ENCODE data around the gene OR52L1. TPM values are rescaled to one million over a fixed set of nuclear protein-coding genes. Genes with fewer than 3 reads are reported as not detected.
A peak's percentile ranks its signal among the peaks of the same experiment; 100 is the strongest.

The OR52L1 gene
- total RNA-seq (2014; rRNA removed; shearing (Covaris generic); ENCODE audit: low replicate concordance), result not detected in 2 replicates

DNA sequence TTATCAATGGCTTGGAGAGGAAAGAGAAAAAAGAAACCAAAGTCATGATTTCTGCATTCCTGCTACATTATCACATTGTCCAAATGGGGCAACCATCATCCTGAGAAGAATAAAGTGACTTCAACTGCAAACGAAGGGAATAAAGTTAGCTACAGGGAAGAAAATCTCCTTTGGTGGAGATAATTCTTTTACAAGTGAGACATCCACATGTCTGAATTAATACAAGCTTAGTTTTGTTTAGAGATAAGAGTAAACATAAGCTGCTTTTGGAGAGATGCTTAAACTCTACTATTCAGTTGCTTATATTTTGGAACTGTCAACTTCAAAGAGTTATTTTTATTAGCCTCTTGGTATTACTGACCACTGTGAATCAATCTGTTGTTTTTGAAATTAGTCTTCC, at the start of gene OR52L1:
Gene OR52L1 (minus strand): TSS at position 101 of the 400 bp plus-strand sequence. CDS start 55 bp downstream, at position 46.
- in situ Hi-C loops (cut with HindIII; ENCODE audit: low pct_unique_long_range_greater_than_20kb, low sequenced_read_pairs), result no loop called here
- DNase-seq (ENCODE audit: low read depth), result no peak

DNA sequence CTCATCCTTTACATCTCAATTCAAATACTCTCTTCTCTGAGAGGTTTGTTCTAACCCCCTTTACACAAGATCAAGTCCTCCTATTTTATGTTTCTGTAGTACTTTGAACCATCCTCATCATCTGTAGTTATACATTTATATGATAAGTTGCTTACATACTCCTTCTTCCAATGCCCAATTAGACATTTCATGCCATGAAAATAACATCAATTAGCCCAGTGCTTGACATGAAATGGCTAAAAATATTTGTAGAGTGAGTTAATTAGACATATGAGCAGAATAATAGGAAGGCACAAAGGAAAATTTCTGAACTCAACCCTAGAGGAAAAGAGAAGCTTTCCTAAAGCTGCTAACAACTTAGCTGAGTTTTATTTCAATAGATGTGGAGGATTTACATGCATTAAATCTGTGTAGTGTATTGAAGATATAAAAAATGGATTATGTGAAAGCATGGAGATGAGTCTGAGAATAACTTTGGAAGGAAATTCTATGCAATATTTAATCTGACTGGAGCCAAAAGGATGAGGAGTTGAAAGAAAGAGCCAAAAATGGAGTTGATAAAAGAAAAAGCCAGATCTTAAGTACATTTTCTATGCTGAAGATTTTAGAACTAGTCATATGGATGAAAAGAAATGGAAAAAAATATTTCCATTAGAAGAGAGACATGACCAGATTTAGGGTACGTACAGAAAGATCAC, 44.1 kb upstream of the OR52L1 start, which contains the start of gene OR56A1:
Gene OR56A1 (minus strand): TSS at position 51 of the 698 bp plus-strand sequence. CDS start 3,066 bp downstream, outside the sequence.
- in situ Hi-C loops (cut with HindIII; ENCODE audit: low pct_unique_long_range_greater_than_20kb, low sequenced_read_pairs), result no loop called here
- DNase-seq (ENCODE audit: low read depth), result no peak

- no peak for DNase-seq (ENCODE audit: low read depth)
- in situ Hi-C loops (cut with HindIII; ENCODE audit: low pct_unique_long_range_greater_than_20kb, low sequenced_read_pairs), result no loop called here
Observed at GRCh38 chr11:6027501-6027900, 40.7 kb upstream of the OR52L1 start.

DNA sequence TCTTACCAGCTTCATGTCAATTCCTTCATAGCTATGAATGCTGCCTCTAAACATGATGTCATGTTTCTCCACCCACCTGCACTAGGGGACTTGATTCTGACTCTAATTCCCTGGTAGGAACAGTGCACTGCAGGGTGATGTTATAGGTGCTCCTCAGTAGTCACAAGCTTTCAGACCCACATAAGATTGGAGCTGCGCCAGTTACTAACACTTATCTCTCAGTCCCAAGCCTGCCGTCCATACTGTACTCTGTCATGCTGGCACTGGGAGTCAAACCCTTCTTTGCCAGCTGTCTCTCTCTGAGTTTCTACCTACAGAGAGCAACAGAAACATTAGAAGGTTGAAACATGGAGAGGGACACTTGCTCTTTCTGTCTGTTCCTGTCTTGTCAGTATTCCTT, 38.3 kb upstream of the OR52L1 start:
- DNase-seq (ENCODE audit: low read depth), result no peak
- in situ Hi-C loops (cut with HindIII; ENCODE audit: low pct_unique_long_range_greater_than_20kb, low sequenced_read_pairs), result no loop called here

- DNase-seq (ENCODE audit: low read depth), result peak; percentile 25
- in situ Hi-C loops (cut with HindIII; ENCODE audit: low pct_unique_long_range_greater_than_20kb, low sequenced_read_pairs), result no loop called here
Observed at GRCh38 chr11:6022956-6023355, 36.2 kb upstream of the OR52L1 start.

DNA sequence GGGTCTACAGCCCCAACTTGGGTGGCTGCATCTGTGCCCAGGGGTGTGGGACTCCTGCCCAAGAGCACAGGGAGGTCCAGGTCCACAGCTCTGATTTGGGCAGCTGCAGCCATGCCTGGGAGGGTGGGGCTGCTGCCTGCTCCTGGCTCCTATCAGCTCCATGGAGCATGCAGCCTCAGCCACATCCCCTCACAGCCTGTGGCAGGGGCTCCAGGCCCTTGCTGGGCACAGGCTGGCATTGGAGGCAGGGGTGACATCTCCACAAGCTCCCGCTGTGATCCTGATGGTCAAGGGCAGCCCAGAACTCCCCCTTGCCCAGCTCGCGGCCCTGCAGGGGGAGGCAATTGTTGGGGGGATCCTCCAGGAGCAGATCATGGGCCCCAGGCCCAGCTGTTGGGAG, 26.3 kb upstream of the OR52L1 start:
- in situ Hi-C loops (cut with HindIII; ENCODE audit: low pct_unique_long_range_greater_than_20kb, low sequenced_read_pairs), result no loop called here
- DNase-seq (ENCODE audit: low read depth), result no peak

DNA sequence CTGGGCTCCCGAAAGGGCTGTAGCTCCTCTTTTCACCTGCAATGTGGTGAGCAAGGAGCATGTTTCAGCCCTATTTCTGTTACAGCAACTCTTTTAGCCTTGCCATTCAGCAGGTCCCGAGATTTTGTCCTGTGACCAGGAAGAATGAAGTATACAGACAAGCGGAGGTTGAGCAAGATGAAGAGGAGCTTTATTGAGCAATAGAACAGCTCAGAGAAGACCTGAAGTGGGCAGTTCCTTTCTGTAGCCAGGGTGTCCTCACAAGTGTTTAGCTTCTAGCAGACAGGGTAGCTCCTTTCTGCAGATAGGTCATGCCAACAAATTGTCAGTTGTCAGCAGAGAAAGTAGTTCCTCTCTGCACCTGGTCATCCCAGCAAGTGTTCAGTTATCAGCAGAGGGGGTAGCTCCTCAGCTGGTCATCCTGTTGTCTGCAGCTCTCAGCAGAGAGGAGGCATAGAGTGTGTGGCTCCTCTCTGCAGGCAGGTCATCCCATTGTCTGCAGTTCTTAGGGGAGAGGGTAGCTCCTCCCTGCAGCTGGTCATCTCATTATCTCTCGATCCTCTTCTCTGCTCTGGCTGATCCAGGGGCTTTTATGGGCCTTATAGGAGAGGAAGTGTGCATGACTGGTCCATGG, 25.4 kb upstream of the OR52L1 start:
- DNase-seq (ENCODE audit: low read depth), result no peak
- in situ Hi-C loops (cut with HindIII; ENCODE audit: low pct_unique_long_range_greater_than_20kb, low sequenced_read_pairs), result no loop called here

DNA sequence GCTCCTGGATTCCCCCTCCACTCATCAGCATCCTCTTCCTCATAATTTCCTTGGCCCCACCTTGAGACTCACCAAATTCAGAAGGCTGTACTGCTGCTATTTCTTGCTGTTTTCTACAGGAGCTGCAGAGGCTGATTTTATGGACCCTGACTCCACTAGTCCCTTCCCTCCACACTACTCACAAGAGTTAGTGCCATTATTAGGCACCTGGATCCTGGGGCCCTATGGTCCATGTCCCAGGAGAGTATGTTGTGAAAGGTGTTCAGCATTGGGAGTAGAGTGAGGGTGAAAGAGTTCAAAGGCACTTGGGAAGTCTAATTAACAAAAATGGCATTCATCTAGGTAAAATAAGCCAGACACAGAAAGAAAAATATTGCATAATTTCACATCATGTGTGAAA, 20.1 kb upstream of the OR52L1 start, which contains the start of gene OR56A4:
Gene OR56A4 (minus strand): TSS at position 101 of the 400 bp plus-strand sequence. CDS start 3,954 bp downstream, outside the sequence.
- no peak for DNase-seq (ENCODE audit: low read depth)
- in situ Hi-C loops (cut with HindIII; ENCODE audit: low pct_unique_long_range_greater_than_20kb, low sequenced_read_pairs), result no loop called here

- no peak for DNase-seq (ENCODE audit: low read depth)
- in situ Hi-C loops (cut with HindIII; ENCODE audit: low pct_unique_long_range_greater_than_20kb, low sequenced_read_pairs), result no loop called here
Observed at GRCh38 chr11:6006395-6006794, 19.6 kb upstream of the OR52L1 start.

GRCh38 chr11:6002202-6002699, 15.5 kb upstream of the OR52L1 start:
- in situ Hi-C loops (cut with HindIII; ENCODE audit: low pct_unique_long_range_greater_than_20kb, low sequenced_read_pairs), result no loop called here
- DNase-seq (ENCODE audit: low read depth), result no peak

DNA sequence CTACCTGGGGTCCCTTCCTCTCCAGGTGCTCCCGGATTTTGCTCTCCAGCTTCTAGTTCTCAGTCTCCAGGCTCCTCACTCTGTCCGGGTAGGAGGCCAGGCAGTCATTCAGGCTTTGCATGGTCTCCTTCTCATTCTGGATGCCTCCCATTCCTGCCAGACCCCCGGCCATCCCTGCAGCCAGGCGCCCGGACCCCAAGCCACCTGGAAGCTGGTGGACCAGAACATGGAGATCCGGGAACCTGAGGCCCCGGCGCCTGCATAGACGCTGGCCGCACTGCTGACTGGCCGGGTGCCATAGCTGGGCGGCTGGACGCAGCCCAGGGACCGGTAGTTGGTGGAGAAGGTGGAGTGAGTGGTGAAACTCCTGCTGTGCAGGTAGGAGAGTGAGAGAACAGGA, 8.0 kb upstream of the OR52L1 start:
- in situ Hi-C loops (cut with HindIII; ENCODE audit: low pct_unique_long_range_greater_than_20kb, low sequenced_read_pairs), result no loop called here
- DNase-seq (ENCODE audit: low read depth), result no peak

DNA sequence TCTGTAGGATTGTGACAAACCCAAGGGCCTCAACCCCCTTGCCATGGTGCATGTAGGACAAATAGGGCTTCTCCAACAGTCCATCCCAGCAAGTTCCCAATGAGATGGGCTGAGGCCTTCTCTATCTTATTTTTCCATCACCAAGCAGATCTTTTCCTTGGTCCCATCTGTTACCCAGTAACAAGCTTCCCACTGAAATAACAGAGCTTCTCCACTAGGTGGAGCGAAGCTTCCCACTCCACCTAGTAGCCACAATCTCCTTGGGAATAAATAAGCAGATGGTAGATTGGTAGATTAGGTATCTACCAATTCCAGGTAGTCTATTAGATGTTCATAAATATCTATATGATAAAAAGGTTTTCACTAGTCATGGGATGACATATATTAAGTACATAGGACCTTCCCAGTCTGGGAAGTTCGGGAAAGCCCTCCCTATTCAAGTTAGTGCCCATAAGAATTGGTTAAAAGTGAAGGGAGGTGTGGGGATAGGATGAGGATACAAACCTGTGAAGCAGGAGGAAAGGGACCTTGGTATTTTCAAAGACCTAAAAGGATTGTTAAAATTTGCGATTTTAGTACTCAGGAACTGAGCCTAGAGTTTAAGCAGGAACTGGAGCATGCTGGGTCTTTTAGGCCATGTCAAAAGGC, 5.9 kb upstream of the OR52L1 start:
- in situ Hi-C loops (cut with HindIII; ENCODE audit: low pct_unique_long_range_greater_than_20kb, low sequenced_read_pairs), result no loop called here
- no peak for DNase-seq (ENCODE audit: low read depth)

DNA sequence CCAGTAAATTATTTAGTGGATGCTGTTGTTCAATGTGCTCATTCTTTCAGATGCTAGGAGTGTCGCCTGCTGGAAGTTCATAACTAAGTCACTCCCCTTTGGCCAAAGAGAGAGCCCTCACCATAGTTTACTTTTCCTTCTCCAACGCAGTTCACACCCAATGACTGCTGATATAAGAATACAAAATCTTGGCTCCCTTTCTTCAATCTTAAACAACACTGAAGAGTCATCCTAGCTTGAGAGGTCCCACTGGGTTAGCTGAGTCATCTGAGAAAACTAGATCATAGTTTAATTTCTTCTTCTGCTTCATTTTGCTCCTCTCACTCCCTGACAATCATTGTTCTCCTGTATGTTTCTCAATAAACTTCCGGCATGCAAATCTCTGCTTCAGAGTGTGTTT, 5.4 kb upstream of the OR52L1 start:
- in situ Hi-C loops (cut with HindIII; ENCODE audit: low pct_unique_long_range_greater_than_20kb, low sequenced_read_pairs), result no loop called here
- DNase-seq (ENCODE audit: low read depth), result no peak

DNA sequence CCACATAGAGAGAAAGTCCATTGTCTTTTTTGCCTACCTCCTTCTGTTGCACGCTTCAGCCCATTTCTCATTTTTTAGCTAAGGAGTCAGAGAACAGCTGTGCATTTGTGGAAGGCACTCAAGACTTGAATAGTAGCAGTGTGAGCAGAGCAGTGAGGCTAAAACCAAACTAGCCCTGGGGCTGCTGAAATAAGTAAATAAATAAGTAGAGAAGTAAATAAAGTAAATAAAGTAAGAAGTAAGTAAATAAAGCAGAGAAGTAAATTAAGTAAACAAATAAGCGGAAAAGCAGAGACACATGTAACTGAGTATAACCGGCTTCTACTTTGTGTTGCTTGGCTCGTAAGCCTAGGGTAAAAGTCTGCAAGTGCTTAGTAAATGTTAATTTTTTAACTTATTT, 2.4 kb upstream of the OR52L1 start:
- DNase-seq (ENCODE audit: low read depth), result no peak
- in situ Hi-C loops (cut with HindIII; ENCODE audit: low pct_unique_long_range_greater_than_20kb, low sequenced_read_pairs), result no loop called here

- no peak for DNase-seq (ENCODE audit: low read depth)
- in situ Hi-C loops (cut with HindIII; ENCODE audit: low pct_unique_long_range_greater_than_20kb, low sequenced_read_pairs), result no loop called here
Observed at GRCh38 chr11:5983443-5983842, 3.3 kb downstream of the OR52L1 start.

GRCh38 chr11:5973530-5973929, 13.3 kb downstream of the OR52L1 start:
- in situ Hi-C loops (cut with HindIII; ENCODE audit: low pct_unique_long_range_greater_than_20kb, low sequenced_read_pairs), result no loop called here
- no peak for DNase-seq (ENCODE audit: low read depth)

DNA sequence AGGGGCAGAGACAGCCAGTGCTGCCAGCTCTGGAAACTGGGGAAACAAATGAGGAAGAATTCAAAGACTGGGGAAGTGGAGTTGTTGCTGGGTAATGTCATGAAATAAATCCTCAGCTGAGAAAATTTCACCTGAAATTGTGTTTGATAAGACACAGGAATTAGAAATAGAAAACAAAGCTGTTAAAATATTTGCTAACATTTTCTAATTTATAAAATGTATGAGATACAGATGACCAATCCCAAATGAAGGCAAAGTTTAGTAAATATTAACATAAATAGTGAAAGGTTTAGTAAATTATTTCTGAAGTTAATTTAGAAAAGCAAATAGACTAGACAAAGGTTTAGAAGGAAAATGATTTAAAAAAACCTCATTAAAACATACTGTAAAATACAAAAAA, 18.4 kb downstream of the OR52L1 start, which contains the start of gene OR56A5:
Gene OR56A5 (minus strand): TSS at position 101 of the 400 bp plus-strand sequence. CDS start 0 bp downstream, at position 101.
- in situ Hi-C loops (cut with HindIII; ENCODE audit: low pct_unique_long_range_greater_than_20kb, low sequenced_read_pairs), result no loop called here

DNA sequence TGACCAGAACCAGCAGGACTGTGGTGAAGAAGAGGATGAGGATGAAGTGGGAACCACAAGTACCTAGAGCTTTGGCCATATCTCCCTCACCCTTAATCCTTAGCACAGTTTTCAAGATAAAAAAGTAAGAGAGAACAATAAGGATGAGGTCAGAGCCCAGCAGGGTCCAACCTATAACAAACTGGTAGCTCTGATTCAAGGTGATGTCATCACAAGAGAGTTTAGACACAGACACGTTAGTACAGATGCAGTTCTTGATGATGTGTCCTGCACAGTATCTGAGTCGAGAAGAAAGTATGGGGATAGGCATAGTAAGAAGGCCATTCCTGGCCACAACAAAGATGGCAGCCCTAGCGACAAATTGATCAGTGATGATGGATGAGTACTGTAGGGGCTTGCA, 19.1 kb downstream of the OR52L1 start:
- no peak for DNase-seq (ENCODE audit: low read depth)
- in situ Hi-C loops (cut with HindIII; ENCODE audit: low pct_unique_long_range_greater_than_20kb, low sequenced_read_pairs), result no loop called here

More for the DNA sequence above, 18.4 kb downstream of the OR52L1 start, which contains the start of gene OR56A5:
- DNase-seq (ENCODE audit: low read depth), result no peak

DNA sequence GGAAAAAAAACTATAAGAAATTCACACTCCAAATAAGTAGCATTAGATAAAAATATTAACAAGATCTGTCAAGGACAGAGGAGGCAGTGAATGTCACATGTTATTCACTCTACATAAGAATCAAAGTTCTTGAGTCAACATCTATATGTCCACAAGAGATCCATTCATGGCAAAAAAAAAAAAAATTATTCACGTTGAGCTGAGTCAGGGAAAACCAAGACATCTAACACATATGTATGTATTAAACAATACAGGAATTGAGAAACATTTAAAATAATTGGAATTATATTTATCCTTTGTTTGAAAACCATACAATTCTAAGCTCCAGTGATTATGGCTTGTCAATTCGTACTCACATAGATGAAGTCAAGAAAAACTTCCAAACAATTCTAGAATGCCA, 19.8 kb downstream of the OR52L1 start:
- in situ Hi-C loops (cut with HindIII; ENCODE audit: low pct_unique_long_range_greater_than_20kb, low sequenced_read_pairs), result no loop called here
- no peak for DNase-seq (ENCODE audit: low read depth)
